HL-60 (cell line): ENCODE measurements around the gene LRRC52.

ENCODE experiments used
- DNase-seq, 2 experiments: peaks; one replicate each; pipeline ENCODE4 v3.0.0-alpha.2; 2010 to 2020; ENCODE audit warnings: low read depth in 1 of 2, low spot score in 1 of 2
- H3K27ac ChIP-seq: fragments of 250-450 bp; sonication (Bioruptor Pico); replicated peaks from 2 replicates; pipeline ENCODE4 v1.5.1; 2020; ENCODE audit warnings: mild to moderate bottlenecking, moderate library complexity
- H3K27me3 ChIP-seq: fragments of 250-450 bp; sonication (Bioruptor Pico); 2 replicates; pipeline ENCODE4 v1.5.1; 2021; ENCODE audit warnings: mild to moderate bottlenecking, moderate library complexity; ENCODE audit not compliant: insufficient read depth, poor library complexity, severe bottlenecking
- H3K4me3 ChIP-seq: replicated peaks from 2 replicates; pipeline ENCODE4 v1.5.1; 2011; ENCODE audit warnings: mild to moderate bottlenecking, control low read depth, low read length; ENCODE audit not compliant: insufficient read depth
- CTCF ChIP-seq: IDR thresholded peaks from one replicate; pipeline ENCODE4 v1.5.1; 2011; ENCODE audit warnings: low read length, control low read depth, inconsistent platforms; ENCODE audit not compliant: insufficient read depth
- GABPA ChIP-seq: IDR thresholded peaks from 2 replicates; pipeline ENCODE4 v1.6.1; 2012; ENCODE audit warnings: low read depth
- POLR2AphosphoS5 ChIP-seq: IDR thresholded peaks from 2 replicates; pipeline ENCODE4 v1.6.1; 2012; ENCODE audit warnings: low read depth
- REST ChIP-seq: IDR thresholded peaks from 2 replicates; pipeline ENCODE4 v1.6.1; 2012; ENCODE audit warnings: low read depth; ENCODE audit not compliant: insufficient replicate concordance
- SPI1 ChIP-seq: IDR thresholded peaks from 2 replicates; pipeline ENCODE4 v1.6.1; 2012; ENCODE audit warnings: low read depth, mild to moderate bottlenecking, borderline replicate concordance

The LRRC52 gene

GRCh38 chr1:165539306-165539705 is 4.5 kb upstream of the LRRC52 start:
- TF ChIP-seq GABPA (no peak), POLR2AphosphoS5 (no peak)
- Histone ChIP-seq H3K4me3 (no peak overlapping the region), H3K27me3 (no peaks in the 10 kb centered on the region), H3K27ac (no peak overlapping the region)
- DNase-seq = no peak

GRCh38 chr1:165539908-165540307 is 3.9 kb upstream of the LRRC52 start:
- H3K27me3 ChIP-seq = no peaks in the 10 kb centered on the region
- H3K27ac ChIP-seq = no peak overlapping the region
- TF ChIP-seq SPI1 (no peak), POLR2AphosphoS5 (no peak), CTCF (no peak), GABPA (no peak), REST (no peak)
- no peak for DNase-seq
- no peak overlapping the region for H3K4me3 ChIP-seq

DNA sequence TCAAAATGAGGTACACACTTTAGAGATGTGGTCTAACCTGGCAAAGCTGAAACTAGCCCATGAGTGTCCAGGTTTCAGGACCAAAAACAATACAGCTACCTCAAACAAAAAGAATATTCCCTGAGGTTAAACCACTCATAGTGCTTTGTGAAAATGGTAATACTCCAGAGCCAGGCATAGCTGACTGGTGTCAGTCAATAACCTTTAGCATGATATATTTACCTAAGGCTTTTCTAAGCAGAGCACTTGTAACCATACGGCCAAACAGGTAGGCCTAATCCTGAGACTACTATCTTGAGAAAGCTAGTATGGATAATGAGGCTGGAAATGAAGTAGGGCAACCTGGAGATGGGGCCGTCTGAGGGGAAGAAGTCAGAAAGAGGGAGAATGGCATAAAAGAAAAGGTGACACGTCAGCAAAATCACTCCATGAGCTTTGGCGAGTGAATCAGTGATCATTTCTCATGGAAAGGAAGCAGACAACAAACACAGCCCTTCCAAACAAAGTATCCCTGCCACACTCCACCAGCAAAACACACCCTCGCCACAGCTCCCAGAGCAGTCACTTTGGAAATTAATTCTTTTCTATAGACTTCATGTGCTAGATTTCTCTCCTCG is 1.7 kb upstream of the LRRC52 start:
- TF ChIP-seq SPI1 = no peak
- no peak for TF ChIP-seq GABPA
- TF ChIP-seq POLR2AphosphoS5 = no peak
- TF ChIP-seq REST = no peak
- TF ChIP-seq CTCF = no peak
- DNase-seq = no peak
- Histone ChIP-seq H3K27ac (no peak overlapping the region), H3K27me3 (no peaks in the 10 kb centered on the region), H3K4me3 (no peak overlapping the region)

GRCh38 chr1:165542647-165543046 is 1.2 kb upstream of the LRRC52 start:
- TF ChIP-seq SPI1 (no peak), GABPA (no peak), CTCF (no peak), REST (no peak), POLR2AphosphoS5 (no peak)

More at GRCh38 chr1:165542647-165543046, 1.2 kb upstream of the LRRC52 start:
- Histone ChIP-seq H3K27ac (no peak overlapping the region), H3K4me3 (no peak overlapping the region), H3K27me3 (no peaks in the 10 kb centered on the region)
- no peak for DNase-seq
